GM12878 (cell line): ENCODE measurements around the gene HECTD4.

Experiments
- ASH2L ChIP-seq: fragments of 300-600, 200-600 bp; sonication (generic); IDR thresholded peaks from 2 replicates; pipeline ENCODE4 v1.6.1; 2017; ENCODE audit warnings: low read depth, mild to moderate bottlenecking, borderline replicate concordance
- JUND ChIP-seq: IDR thresholded peaks from 2 replicates; pipeline ENCODE4 v1.6.1; 2012; ENCODE audit warnings: low read depth, mild to moderate bottlenecking, low read length, improper control_type of control experiment, moderate library complexity
- MXI1 ChIP-seq: fragments of 150-350 bp; IDR thresholded peaks from 2 replicates; pipeline ENCODE4 v1.6.1; 2011; ENCODE audit warnings: low read depth, mild to moderate bottlenecking, inconsistent platforms, low read length, improper control_type of control experiment
- POLR2AphosphoS5 ChIP-seq: IDR thresholded peaks from 2 replicates; pipeline ENCODE4 v1.6.1; 2011; ENCODE audit warnings: mild to moderate bottlenecking, low read length, inconsistent platforms
- SIN3A ChIP-seq: IDR thresholded peaks from 2 replicates; pipeline ENCODE4 v1.6.1; 2012; ENCODE audit warnings: low read depth, low read length, improper control_type of control experiment
- ZNF274 ChIP-seq: IDR thresholded peaks from one replicate; pipeline ENCODE4 v1.8.0; 2011; ENCODE audit not compliant: insufficient read length, insufficient read depth
- TF ChIP-seq, protein P1 (sequence below), 3 experiments: IDR thresholded peaks in 2 of 3; conservative IDR thresholded peaks in 1 of 3; 2 replicates each; pipeline ENCODE4 v1.5.1; 2011; ENCODE audit warnings: low read depth in 3 of 3, low read length in 3 of 3, mild to moderate bottlenecking in 3 of 3, control low read depth in 2 of 3, moderate library complexity in 2 of 3, inconsistent platforms in 1 of 3, mixed read lengths in 1 of 3; ENCODE audit not compliant: control insufficient read depth in 2 of 3, insufficient read depth in 1 of 3; ENCODE audit errors: extremely low read depth in 1 of 3

DNA sequence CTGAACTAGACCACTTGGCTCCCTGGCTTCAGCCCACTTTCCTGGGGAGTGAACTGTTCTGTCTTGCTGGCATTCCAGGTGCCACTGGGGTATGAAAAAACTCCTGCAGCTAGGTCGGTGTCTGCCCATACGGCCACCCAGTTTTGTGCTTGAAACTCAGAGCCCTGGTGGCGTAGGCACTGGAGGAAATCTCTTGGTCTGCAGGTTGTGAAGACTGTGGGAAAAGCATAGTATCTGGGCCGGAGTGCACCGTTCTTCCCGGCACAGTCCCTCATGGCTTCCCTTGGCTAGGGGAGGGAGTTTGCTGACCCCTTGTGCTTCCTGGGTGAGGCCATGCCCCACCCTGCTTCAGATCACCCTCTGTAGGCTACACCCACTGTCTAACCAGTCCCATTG is 223.1 kb downstream of the HECTD4 start:
- TF ChIP-seq ZNF274 (no peak), JUND (no peak), POLR2AphosphoS5 (no peak), SIN3A (no peak), ASH2L (no peak), MXI1 (no peak)
- TF ChIP-seq, protein P1, sequence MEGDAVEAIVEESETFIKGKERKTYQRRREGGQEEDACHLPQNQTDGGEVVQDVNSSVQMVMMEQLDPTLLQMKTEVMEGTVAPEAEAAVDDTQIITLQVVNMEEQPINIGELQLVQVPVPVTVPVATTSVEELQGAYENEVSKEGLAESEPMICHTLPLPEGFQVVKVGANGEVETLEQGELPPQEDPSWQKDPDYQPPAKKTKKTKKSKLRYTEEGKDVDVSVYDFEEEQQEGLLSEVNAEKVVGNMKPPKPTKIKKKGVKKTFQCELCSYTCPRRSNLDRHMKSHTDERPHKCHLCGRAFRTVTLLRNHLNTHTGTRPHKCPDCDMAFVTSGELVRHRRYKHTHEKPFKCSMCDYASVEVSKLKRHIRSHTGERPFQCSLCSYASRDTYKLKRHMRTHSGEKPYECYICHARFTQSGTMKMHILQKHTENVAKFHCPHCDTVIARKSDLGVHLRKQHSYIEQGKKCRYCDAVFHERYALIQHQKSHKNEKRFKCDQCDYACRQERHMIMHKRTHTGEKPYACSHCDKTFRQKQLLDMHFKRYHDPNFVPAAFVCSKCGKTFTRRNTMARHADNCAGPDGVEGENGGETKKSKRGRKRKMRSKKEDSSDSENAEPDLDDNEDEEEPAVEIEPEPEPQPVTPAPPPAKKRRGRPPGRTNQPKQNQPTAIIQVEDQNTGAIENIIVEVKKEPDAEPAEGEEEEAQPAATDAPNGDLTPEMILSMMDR (IDR thresholded peaks at IDR 0.05 in 2 of 3, conservative IDR thresholded peaks at IDR 0.05 in 1 of 3; ENCODE audit: control insufficient read depth in 2 of 3, extremely low read depth in 1 of 3, insufficient read depth in 1 of 3, low read depth in 3 of 3, low read length in 3 of 3) = no peak
